Measurements from ENCODE around the gene HOXA9. TPM values are rescaled to one million over a fixed set of nuclear protein-coding genes. Genes with fewer than 3 reads are reported as not detected.

HOXA9 gene
- total and polyA plus RNA-seq, 2 of the 8 experiments (the other 6 are each of a cell fraction or from before 2014, with no cell fraction given): not detected

GRCh38 chr7:27161721-27162560, 3.4 kb downstream of the HOXA9 start:
- H3K23ac ChIP-seq (ENCODE audit: insufficient read length): no peak overlapping the region
- H3K79me1 ChIP-seq (ENCODE audit: low read depth, low read length): no peaks in the 10 kb centered on the region
- no peak overlapping the region for H3K27ac ChIP-seq (ENCODE audit: low read depth, low read length)
- H2BK5ac ChIP-seq (ENCODE audit: low read depth, low read length): no peak overlapping the region
- H3K79me2 ChIP-seq (ENCODE audit: control insufficient read depth in 1 of 2, insufficient read depth in 2 of 2, low read length in 2 of 2): no peaks in the 10 kb centered on the region
- H2BK20ac ChIP-seq (ENCODE audit: low read length): no peak overlapping the region
- WGBS, 2 experiments (ENCODE audit: extremely low coverage in 1 of 2, insufficient coverage in 1 of 2, insufficient read length in 1 of 2, insufficient replicate concordance in 2 of 2, low coverage in 1 of 2, low lambda C conversion rate in 2 of 2, missing lambda C conversion rate in 1 of 2): 24% methylated on average over 26 of the region's 30 CpGs; no CpG with 5 or more reads in 1 of the 2 experiments
- H3K23me2 ChIP-seq (ENCODE audit: low read depth, low read length): no peaks in the 10 kb centered on the region
- no peak overlapping the region for H3K4me2 ChIP-seq (ENCODE audit: insufficient read depth in 1 of 2, low read depth in 2 of 2, low read length in 2 of 2)
- no peak overlapping the region for H3K9ac ChIP-seq (replicated peaks in 1 of 4; ENCODE audit: extremely low read depth in 1 of 4, low read depth in 3 of 4, low read length in 3 of 4)
- no peak overlapping the region for H3K18ac ChIP-seq (ENCODE audit: extremely low read depth, low read length)
- peaks cover 0 to 6% of the 10 kb centered on the region in 2 experiments; a peak in 1 of 4 replicates for H3K9me3 ChIP-seq (ENCODE audit: insufficient read depth in 2 of 2, low read depth in 1 of 2, low read length in 1 of 2)
- H2AK5ac ChIP-seq (ENCODE audit: low read depth, low read length): no peak overlapping the region
- no peak overlapping the region for H2BK15ac ChIP-seq (ENCODE audit: low read length)
- POLR2A ChIA-PET (ENCODE audit: partially characterized antibody): no interaction called here
- H3K14ac ChIP-seq (ENCODE audit: insufficient read length): no peak overlapping the region
- no peak overlapping the region for H3K4me3 ChIP-seq (ENCODE audit: extremely low read depth in 1 of 4, insufficient read depth in 2 of 4, low read depth in 3 of 4, low read length in 4 of 4)
- no peak overlapping the region for H2BK12ac ChIP-seq (ENCODE audit: low read depth, low read length)
- H4K91ac ChIP-seq (replicated peaks; ENCODE audit: insufficient read length, low read length): no peak overlapping the region
- H3K4me1 ChIP-seq (replicated peaks in 1 of 4; ENCODE audit: control insufficient read depth in 3 of 4, insufficient read depth in 4 of 4, low read length in 3 of 4): no peaks in the 10 kb centered on the region; a peak in 4 of 7 replicates
- H3K56ac ChIP-seq (replicated peaks; ENCODE audit: insufficient read length, low read depth, low read length): no peak overlapping the region
- peaks cover 98 to 100% (median 99%) of the 10 kb centered on the region in 4 experiments for H3K27me3 ChIP-seq (replicated peaks in 1 of 4; ENCODE audit: control insufficient read depth in 3 of 4, extremely low read depth in 1 of 4, insufficient read depth in 3 of 4, low read length in 3 of 4)
- H2AFZ ChIP-seq (ENCODE audit: low read length): no peak overlapping the region
- no peak overlapping the region for H3K4ac ChIP-seq (replicated peaks; ENCODE audit: insufficient read length, low read depth, low read length)
- no peak overlapping the region for H2BK120ac ChIP-seq (replicated peaks; ENCODE audit: low read depth, low read length)
- DNase-seq (ENCODE audit: low read depth in 1 of 2, low spot score in 2 of 2) (peak in 1 of 2 experiments; percentile 57), FAIRE-seq (no peak)
- peaks cover 18 to 31% of the 10 kb centered on the region in 2 experiments for H4K20me1 ChIP-seq (replicated peaks in 1 of 2; ENCODE audit: control insufficient read depth in 1 of 2, insufficient read depth in 2 of 2, low read length in 2 of 2)
- H4K8ac ChIP-seq (ENCODE audit: extremely low read depth, insufficient read depth, low read length): no peak overlapping the region
- CTCF ChIA-PET (ENCODE audit: partially characterized antibody): interaction anchor here (0.7 to 4.4 kb wide), 18 partner anchors 12 to 792 kb away, joined by 3 to 80 read pairs (median 5); partner anchors contain the start of genes HOXA3, HOXA5 and HOXA6
- H3K36me3 ChIP-seq (ENCODE audit: control insufficient read depth in 2 of 4, insufficient read depth in 4 of 4, low read length in 3 of 4): peaks cover 0 to 24% (median 0%) of the 10 kb centered on the region in 4 experiments; a peak in 1 of 8 replicates
- no peak overlapping the region for H4K5ac ChIP-seq (ENCODE audit: insufficient read length, low read depth, low read length)
- TF ChIP-seq EZH2 (IDR thresholded peaks at IDR 0.05; ENCODE audit: low read depth, low read length, severe bottlenecking) (peak; percentile 82), SUZ12 (IDR thresholded peaks at IDR 0.05; ENCODE audit: low read length) (peak; percentile 47), CREB1 (IDR thresholded peaks at IDR 0.05) (no peak), CHD1 (IDR thresholded peaks at IDR 0.05; ENCODE audit: low read depth, low read length) (no peak), SP4 (IDR thresholded peaks at IDR 0.05; ENCODE audit: low read length) (no peak), ZNF274 (IDR thresholded peaks at IDR 0.05; ENCODE audit: borderline replicate concordance, extremely low read depth, low read length) (no peak), RFX5 (IDR thresholded peaks at IDR 0.05; ENCODE audit: borderline replicate concordance, low read depth, low read length) (no peak), HDAC2 (IDR thresholded peaks at IDR 0.05; ENCODE audit: borderline replicate concordance in 1 of 2, low read depth in 2 of 2, low read length in 2 of 2) (no peak), RXRA (IDR thresholded peaks at IDR 0.05; ENCODE audit: insufficient read depth, low read depth, low read length) (no peak)

Measured in H1 (cell line).